ENCODE data around the gene TRMT61A. TPM values are rescaled to one million over a fixed set of nuclear protein-coding genes. Genes with fewer than 3 reads are reported as not detected.

TRMT61A gene
- polyA plus RNA-seq (2013, experiment 1 of 4), result 4.6 TPM
- 4.4 TPM for polyA plus RNA-seq (2013, experiment 2 of 4)
- polyA plus RNA-seq (2013, experiment 3 of 4), result 3.9 TPM
- 3.8 TPM for polyA plus RNA-seq (2013, experiment 4 of 4)

DNA sequence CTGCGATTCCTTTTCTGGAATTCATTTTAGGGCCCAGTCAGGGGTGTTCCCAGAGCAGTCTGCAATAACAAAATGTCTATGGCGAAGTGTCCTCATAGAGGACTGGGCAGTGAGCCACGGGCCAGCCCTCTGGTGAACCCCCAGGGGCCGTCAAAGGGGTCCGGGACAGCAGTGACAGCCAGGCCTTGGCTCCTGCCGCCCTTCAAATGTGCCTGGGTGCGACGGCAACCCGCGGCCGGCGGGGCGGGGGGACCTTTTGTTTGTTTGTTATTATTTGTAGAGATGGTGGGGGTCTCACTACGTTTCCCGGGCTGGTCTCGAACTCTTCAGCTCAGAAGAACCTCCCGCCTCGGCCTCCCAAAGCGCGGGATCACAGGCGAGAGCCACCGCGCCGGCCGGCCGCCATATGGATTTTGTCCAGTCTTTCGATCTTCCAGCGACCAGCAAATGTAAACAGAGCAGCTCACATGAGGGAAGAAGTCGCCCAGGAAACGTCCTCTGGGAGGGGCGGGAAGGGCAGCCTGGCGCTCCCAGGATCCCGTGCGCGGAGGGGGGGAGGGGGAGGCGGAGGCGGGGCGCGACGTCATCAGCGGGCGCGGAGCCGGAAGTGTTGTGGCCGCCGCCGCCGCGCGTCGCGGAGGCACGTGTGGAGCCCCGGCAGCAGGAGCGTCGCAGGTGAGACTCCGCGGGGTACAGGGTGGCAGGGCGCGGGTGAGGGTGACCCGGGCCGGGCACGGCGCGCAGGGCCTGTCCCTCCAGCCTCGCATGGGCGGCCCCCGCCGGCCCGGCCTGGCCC, at the start of gene TRMT61A:
Gene TRMT61A, plus strand, starts transcription at position 610 of the 796 bp plus-strand sequence. CDS start 783 bp downstream, outside the sequence.
- Histone ChIP-seq H3K4me3 (ENCODE audit: insufficient read depth, low read depth, low read length) (peak within 1 kb of the TSS; percentile 78), H3K27me3 (ENCODE audit: control insufficient read depth, insufficient read depth, low read length, poor library complexity, severe bottlenecking) (peaks cover 11% of the 10 kb centered on the region), H3K9me3 (ENCODE audit: control insufficient read depth, low read length) (no peaks in the 10 kb centered on the region), H3K4me1 (ENCODE audit: control insufficient read depth, insufficient read depth, low read length) (peaks cover 17% of the 10 kb centered on the region), H3K36me3 (ENCODE audit: control insufficient read depth, insufficient read depth, low read length) (no peaks in the 10 kb centered on the region), H3K27ac (ENCODE audit: insufficient read depth, low read depth, low read length, poor library complexity, severe bottlenecking) (peak within 1 kb of the TSS; percentile 0)
- 6% methylated on average over 69 of the region's 70 CpGs for WGBS, 2 experiments

DNA sequence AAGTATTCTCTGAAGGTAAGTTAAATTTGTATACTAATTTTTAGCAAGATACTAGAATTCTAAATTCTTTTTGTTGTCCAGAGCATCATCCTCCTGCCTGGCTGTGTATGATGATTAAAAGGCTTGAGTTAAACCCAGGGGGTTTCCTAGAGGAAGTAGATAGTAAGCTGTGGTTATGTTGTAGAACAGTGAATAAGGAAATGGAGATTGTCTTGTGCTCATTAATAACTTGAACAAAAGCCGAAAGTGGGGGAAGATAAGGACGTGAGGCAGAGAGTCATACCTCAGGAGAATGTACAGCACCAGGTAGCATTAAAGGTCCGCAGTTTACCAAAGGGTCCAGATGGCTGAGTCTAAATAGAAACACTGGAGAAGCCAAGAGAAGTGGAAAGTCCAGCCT, 48.4 kb upstream of the TRMT61A start:
- Histone ChIP-seq H3K4me3 (ENCODE audit: insufficient read depth, low read depth, low read length) (no peak overlapping the region), H3K9me3 (ENCODE audit: control insufficient read depth, low read length) (no peaks in the 10 kb centered on the region), H3K36me3 (ENCODE audit: control insufficient read depth, insufficient read depth, low read length) (peaks cover 36% of the 10 kb centered on the region), H3K27ac (ENCODE audit: insufficient read depth, low read depth, low read length, poor library complexity, severe bottlenecking) (no peak overlapping the region), H3K4me1 (ENCODE audit: control insufficient read depth, insufficient read depth, low read length) (no peaks in the 10 kb centered on the region), H3K27me3 (ENCODE audit: control insufficient read depth, insufficient read depth, low read length, poor library complexity, severe bottlenecking) (no peaks in the 10 kb centered on the region)
- WGBS, 2 experiments, result 96 to 97% methylated on average over 3 of the region's 3 CpGs

DNA sequence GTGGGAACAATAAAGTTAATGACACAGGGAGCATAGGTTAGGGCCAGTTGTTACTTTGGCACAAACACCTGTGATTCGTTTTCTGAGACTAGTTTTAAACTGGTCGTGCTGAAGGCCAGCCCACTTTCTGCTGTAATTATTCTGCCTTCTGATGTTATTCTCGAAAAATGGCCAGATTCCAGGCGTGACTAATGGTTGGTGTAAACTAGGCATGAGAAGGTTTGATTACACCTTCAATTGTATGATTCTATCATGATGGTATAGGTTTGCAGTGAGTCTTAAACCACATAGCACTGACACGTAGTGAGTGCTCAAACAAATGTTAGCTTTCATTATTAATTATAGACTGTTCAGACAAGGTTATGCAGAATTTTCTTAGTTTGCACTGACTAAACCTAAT, 45.4 kb upstream of the TRMT61A start:
- H3K36me3 ChIP-seq (ENCODE audit: control insufficient read depth, insufficient read depth, low read length), result peaks cover 19% of the 10 kb centered on the region
- 94 to 97% methylated on average over 5 of the region's 5 CpGs for WGBS, 2 experiments
- no peak overlapping the region for H3K27ac ChIP-seq (ENCODE audit: insufficient read depth, low read depth, low read length, poor library complexity, severe bottlenecking)
- no peaks in the 10 kb centered on the region for H3K9me3 ChIP-seq (ENCODE audit: control insufficient read depth, low read length)
- no peaks in the 10 kb centered on the region for H3K27me3 ChIP-seq (ENCODE audit: control insufficient read depth, insufficient read depth, low read length, poor library complexity, severe bottlenecking)
- H3K4me1 ChIP-seq (ENCODE audit: control insufficient read depth, insufficient read depth, low read length), result peaks cover 7% of the 10 kb centered on the region
- H3K4me3 ChIP-seq (ENCODE audit: insufficient read depth, low read depth, low read length), result no peak overlapping the region

DNA sequence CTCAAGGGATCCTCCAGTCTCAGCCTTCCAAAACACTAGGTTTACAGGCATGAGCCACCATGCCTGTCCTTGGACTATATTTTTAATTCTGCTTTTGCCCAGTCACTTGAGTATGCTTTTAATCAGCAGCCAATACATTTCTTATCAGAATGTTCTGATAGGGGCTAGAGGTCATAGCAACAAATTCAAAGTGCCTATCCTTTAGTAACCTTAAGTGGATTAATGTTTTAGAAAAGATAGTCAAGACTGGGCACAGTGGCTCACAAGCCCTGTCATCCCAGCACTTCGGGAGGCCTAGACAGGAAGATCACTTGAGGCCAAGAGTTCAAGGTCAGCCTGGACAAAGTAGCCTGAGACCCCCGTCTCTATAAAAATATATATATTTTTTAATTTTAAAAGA, 43.5 kb upstream of the TRMT61A start:
- Histone ChIP-seq H3K27me3 (ENCODE audit: control insufficient read depth, insufficient read depth, low read length, poor library complexity, severe bottlenecking) (no peaks in the 10 kb centered on the region), H3K9me3 (ENCODE audit: control insufficient read depth, low read length) (no peaks in the 10 kb centered on the region), H3K4me3 (ENCODE audit: insufficient read depth, low read depth, low read length) (no peak overlapping the region), H3K4me1 (ENCODE audit: control insufficient read depth, insufficient read depth, low read length) (peaks cover 7% of the 10 kb centered on the region), H3K36me3 (ENCODE audit: control insufficient read depth, insufficient read depth, low read length) (peaks cover 12% of the 10 kb centered on the region), H3K27ac (ENCODE audit: insufficient read depth, low read depth, low read length, poor library complexity, severe bottlenecking) (no peak overlapping the region)
- 88 to 91% methylated on average over 1 to 2 of the region's 2 CpGs for WGBS, 2 experiments

DNA sequence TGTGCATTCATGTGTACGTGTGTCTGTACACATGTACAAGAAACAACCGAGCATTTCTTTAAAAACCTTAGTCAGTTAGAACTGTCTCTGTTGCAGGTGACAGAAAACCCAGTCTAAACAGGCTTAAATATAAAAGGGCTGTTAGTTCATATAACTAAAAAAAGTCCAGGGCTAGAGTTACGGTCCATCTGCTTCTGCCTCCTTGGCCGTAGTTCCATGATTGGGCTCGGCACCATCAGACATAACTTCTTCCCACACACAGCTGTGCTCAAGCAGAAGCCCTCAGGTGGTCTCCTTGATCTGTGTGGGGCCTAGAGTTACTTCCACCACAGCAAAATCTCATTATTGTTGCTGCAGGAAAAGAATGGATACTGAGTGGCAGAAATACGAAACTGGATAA, 40.9 kb upstream of the TRMT61A start:
- Histone ChIP-seq H3K9me3 (ENCODE audit: control insufficient read depth, low read length) (no peaks in the 10 kb centered on the region), H3K36me3 (ENCODE audit: control insufficient read depth, insufficient read depth, low read length) (peaks cover 10% of the 10 kb centered on the region)
- WGBS, 2 experiments, result 87% methylated on average over 6 of the region's 6 CpGs

DNA sequence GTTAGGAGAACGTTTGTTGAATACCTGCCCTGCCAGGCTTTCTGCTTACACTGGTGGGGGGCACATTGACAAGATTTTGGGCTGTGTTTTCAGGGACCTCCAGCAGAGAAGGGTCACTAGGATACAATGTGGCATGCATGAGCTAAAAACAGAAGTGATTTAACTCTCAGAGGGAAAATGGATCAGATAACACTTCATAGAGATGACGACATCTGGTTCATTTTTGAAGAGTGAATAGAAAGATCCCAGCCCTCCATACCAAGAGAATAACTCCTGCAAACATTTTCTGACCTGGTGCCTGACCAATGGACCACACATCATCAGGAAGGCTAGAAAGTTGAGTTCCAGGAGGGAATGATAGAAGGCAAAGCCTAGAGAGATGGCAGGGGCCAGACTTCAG, 40.0 kb upstream of the TRMT61A start:
- Histone ChIP-seq H3K4me1 (ENCODE audit: control insufficient read depth, insufficient read depth, low read length) (peaks cover 7% of the 10 kb centered on the region), H3K36me3 (ENCODE audit: control insufficient read depth, insufficient read depth, low read length) (peaks cover 6% of the 10 kb centered on the region), H3K4me3 (ENCODE audit: insufficient read depth, low read depth, low read length) (no peak overlapping the region), H3K9me3 (ENCODE audit: control insufficient read depth, low read length) (no peaks in the 10 kb centered on the region), H3K27me3 (ENCODE audit: control insufficient read depth, insufficient read depth, low read length, poor library complexity, severe bottlenecking) (no peaks in the 10 kb centered on the region), H3K27ac (ENCODE audit: insufficient read depth, low read depth, low read length, poor library complexity, severe bottlenecking) (no peak overlapping the region)
- WGBS, 2 experiments, result 36% methylated on average over 2 of the region's 2 CpGs

More for the DNA sequence above, 40.9 kb upstream of the TRMT61A start:
- H3K27me3 ChIP-seq (ENCODE audit: control insufficient read depth, insufficient read depth, low read length, poor library complexity, severe bottlenecking), result no peaks in the 10 kb centered on the region
- no peak overlapping the region for H3K27ac ChIP-seq (ENCODE audit: insufficient read depth, low read depth, low read length, poor library complexity, severe bottlenecking)
- H3K4me1 ChIP-seq (ENCODE audit: control insufficient read depth, insufficient read depth, low read length), result peaks cover 7% of the 10 kb centered on the region
- H3K4me3 ChIP-seq (ENCODE audit: insufficient read depth, low read depth, low read length), result no peak overlapping the region

DNA sequence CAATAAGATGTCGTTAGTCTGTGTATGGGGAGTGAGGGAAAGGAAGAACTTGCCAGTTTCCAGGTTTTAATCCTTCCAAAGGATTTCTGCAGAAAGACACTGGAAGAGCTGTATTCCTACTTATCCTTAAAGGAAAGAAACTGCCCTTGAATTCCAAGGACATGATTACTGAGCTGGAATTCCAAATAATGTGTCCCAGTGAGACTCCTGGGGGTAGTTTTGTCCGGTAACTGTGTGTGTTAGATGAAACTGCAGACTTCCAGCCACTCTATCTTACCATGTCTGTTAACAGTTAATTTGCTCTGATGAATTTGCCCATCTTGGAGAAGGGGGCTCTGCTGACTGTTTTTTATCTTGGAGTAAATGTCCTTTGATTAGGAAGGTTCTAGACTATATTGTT, 39.4 kb upstream of the TRMT61A start:
- WGBS, 2 experiments, result 95 to 98% methylated on average over 2 of the region's 2 CpGs
- Histone ChIP-seq H3K36me3 (ENCODE audit: control insufficient read depth, insufficient read depth, low read length) (peaks cover 8% of the 10 kb centered on the region), H3K4me3 (ENCODE audit: insufficient read depth, low read depth, low read length) (no peak overlapping the region), H3K4me1 (ENCODE audit: control insufficient read depth, insufficient read depth, low read length) (peaks cover 7% of the 10 kb centered on the region), H3K27ac (ENCODE audit: insufficient read depth, low read depth, low read length, poor library complexity, severe bottlenecking) (no peak overlapping the region), H3K27me3 (ENCODE audit: control insufficient read depth, insufficient read depth, low read length, poor library complexity, severe bottlenecking) (no peaks in the 10 kb centered on the region), H3K9me3 (ENCODE audit: control insufficient read depth, low read length) (no peaks in the 10 kb centered on the region)

DNA sequence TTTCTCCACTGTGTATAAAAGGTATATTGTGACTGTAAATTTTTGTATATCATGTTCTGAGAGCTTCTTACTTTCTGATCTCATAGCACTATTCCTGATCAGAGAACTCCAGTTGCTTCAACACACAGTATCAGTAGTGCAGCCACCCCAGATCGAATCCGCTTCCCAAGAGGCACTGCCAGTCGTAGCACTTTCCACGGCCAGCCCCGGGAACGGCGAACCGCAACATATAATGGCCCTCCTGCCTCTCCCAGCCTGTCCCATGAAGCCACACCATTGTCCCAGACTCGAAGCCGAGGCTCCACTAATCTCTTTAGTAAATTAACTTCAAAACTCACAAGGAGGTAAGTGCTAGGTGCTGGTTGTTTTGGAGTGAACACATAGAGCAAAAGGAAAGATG, 37.3 kb upstream of the TRMT61A start:
- Histone ChIP-seq H3K27ac (ENCODE audit: insufficient read depth, low read depth, low read length, poor library complexity, severe bottlenecking) (no peak overlapping the region), H3K4me3 (ENCODE audit: insufficient read depth, low read depth, low read length) (no peak overlapping the region), H3K27me3 (ENCODE audit: control insufficient read depth, insufficient read depth, low read length, poor library complexity, severe bottlenecking) (no peaks in the 10 kb centered on the region), H3K9me3 (ENCODE audit: control insufficient read depth, low read length) (no peaks in the 10 kb centered on the region), H3K36me3 (ENCODE audit: control insufficient read depth, insufficient read depth, low read length) (peaks cover 13% of the 10 kb centered on the region), H3K4me1 (ENCODE audit: control insufficient read depth, insufficient read depth, low read length) (peaks cover 7% of the 10 kb centered on the region)
- WGBS, 2 experiments, result 89 to 90% methylated on average over 10 of the region's 10 CpGs

DNA sequence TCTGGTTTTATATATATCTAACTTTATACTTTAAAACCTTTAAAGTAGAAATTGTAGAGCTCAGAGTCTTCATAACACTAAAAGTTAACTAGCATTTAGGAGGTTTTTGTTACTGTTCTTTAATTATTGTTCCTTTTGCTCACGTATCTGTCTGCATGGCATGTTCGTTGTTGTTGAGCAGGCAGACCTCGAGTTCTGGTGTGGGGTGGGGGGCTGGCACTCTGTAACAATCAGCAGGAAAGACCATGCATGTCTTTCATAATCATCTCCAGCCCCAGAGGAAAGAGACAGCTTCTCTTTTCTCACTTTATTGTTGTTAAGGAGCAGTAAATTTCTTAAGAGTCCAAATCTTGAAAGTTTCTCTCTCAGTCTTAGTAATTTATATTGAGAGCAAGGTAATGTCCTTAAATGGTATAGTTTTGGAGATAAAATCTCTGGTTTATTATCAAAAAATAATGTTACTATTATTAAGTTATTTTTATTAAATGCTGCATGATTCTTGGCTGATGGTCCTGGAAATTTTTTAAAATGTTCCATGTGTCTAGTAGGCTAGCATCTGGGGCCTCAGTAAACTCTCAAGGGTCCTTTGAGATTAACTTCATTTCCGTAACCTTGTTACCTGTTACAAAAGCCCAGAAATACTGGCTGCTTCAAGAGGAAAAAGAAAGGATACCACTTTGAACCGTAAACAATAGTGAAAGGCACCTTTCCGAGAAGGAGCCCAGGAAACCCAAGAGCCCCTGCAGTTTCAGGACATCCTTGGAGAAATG, 36.7 kb upstream of the TRMT61A start:
- Histone ChIP-seq H3K4me1 (ENCODE audit: control insufficient read depth, insufficient read depth, low read length) (peaks cover 7% of the 10 kb centered on the region), H3K9me3 (ENCODE audit: control insufficient read depth, low read length) (no peaks in the 10 kb centered on the region), H3K27me3 (ENCODE audit: control insufficient read depth, insufficient read depth, low read length, poor library complexity, severe bottlenecking) (no peaks in the 10 kb centered on the region), H3K4me3 (ENCODE audit: insufficient read depth, low read depth, low read length) (no peak overlapping the region), H3K36me3 (ENCODE audit: control insufficient read depth, insufficient read depth, low read length) (peaks cover 13% of the 10 kb centered on the region), H3K27ac (ENCODE audit: insufficient read depth, low read depth, low read length, poor library complexity, severe bottlenecking) (no peak overlapping the region)
- WGBS, 2 experiments, result 92 to 95% methylated on average over 6 of the region's 6 CpGs

DNA sequence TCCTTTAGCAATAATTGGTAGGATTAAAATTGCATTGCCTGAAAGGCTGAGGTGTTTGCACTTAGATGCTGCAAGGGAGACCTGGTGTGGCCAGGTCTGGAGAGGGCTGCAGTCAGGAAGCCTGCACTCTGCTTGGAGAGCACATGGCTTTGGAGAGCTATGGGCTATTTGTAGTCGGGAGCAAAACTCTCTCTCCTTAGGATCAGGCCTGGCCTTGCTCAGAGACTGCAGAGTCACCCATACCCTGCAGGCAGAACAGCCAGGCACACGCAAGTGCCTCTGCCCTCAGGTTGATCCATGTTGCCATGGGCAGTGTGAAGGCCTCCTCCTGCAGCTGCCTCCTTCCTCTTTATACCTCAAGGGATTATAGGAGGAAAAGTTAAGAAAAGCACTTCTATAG, 33.1 kb upstream of the TRMT61A start:
- Histone ChIP-seq H3K9me3 (ENCODE audit: control insufficient read depth, low read length) (no peaks in the 10 kb centered on the region), H3K36me3 (ENCODE audit: control insufficient read depth, insufficient read depth, low read length) (peaks cover 16% of the 10 kb centered on the region), H3K4me3 (ENCODE audit: insufficient read depth, low read depth, low read length) (no peak overlapping the region), H3K27ac (ENCODE audit: insufficient read depth, low read depth, low read length, poor library complexity, severe bottlenecking) (peak overlapping the region; percentile 27), H3K27me3 (ENCODE audit: control insufficient read depth, insufficient read depth, low read length, poor library complexity, severe bottlenecking) (no peaks in the 10 kb centered on the region), H3K4me1 (ENCODE audit: control insufficient read depth, insufficient read depth, low read length) (no peaks in the 10 kb centered on the region)
- WGBS, 2 experiments, result 91 to 93% methylated on average over 2 of the region's 2 CpGs

All from ectodermal cell (in vitro differentiated cells).